Measurements from ENCODE around the gene RPRD1B.

Gene RPRD1B

DNA sequence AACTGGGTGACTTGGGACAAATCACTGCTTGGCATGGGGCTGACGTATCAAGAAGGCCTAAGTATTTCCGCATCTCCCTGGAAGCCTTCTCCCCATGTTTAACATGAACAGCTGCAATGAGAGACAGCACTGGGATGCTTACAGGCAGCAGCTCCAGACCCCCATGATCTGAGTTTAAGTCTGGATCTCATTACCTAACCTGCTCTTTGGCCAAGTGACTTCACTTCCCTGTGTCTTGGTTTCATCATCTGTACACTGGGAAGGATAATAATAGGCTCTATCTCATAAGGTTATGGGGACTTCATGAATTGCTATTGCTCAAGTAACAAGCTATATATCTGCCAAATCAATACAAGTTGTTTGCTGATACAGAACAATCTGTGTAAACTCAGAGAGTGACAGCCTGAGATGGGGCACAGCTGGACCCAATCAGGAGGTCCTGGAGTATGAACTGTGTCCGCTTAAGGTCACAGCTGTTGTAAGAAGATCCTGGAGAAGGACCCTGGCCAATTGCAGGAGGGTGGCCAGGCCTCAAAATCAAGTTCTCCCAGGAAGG, 75.5 kb downstream of the RPRD1B start:
- DNase-seq, result no peak

DNA sequence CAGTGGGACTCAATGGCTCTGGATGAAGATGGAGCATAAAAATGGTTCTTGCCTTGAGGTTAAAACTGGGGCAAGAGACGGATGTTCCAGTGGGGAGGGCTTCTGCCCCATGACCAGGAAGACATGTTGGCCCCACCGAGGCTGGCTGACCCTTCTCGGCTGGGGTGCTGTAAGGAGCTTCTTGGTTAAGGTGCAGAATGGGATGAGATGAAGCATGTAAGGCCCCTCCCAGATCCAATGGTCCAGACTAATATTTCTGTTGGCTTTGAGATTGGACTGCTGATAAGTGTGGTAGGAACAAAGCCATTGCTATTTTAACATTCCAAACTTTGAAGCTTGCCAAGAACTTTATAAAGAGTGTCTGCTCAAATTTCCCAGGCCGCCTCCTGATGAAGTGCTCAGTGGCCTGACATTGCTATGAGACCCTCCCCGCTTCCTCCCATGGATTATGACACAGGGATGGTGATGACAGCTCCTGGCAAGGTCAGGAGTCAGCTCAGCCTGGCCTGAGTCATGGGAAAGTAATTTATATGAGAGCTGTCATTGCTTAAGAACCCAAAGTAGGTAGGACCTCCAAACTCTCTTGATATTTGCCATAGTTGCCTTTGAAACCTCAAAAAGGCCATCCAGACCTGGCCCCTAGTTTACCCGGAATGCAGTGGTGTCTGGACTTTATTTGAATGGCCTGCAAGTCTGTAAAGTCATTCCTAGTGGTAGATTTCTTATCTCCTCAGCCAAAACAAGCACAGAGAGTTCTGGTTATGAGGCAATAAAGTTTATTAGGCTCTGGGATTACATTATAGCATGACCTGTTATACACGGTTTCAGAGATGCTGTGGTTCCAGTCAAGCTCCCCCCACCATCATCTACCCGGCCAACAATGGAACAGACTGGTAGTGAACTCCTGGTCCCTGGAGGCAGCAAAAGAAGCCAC, 76.3 kb downstream of the RPRD1B start:
- peak; percentile 89 for DNase-seq

DNA sequence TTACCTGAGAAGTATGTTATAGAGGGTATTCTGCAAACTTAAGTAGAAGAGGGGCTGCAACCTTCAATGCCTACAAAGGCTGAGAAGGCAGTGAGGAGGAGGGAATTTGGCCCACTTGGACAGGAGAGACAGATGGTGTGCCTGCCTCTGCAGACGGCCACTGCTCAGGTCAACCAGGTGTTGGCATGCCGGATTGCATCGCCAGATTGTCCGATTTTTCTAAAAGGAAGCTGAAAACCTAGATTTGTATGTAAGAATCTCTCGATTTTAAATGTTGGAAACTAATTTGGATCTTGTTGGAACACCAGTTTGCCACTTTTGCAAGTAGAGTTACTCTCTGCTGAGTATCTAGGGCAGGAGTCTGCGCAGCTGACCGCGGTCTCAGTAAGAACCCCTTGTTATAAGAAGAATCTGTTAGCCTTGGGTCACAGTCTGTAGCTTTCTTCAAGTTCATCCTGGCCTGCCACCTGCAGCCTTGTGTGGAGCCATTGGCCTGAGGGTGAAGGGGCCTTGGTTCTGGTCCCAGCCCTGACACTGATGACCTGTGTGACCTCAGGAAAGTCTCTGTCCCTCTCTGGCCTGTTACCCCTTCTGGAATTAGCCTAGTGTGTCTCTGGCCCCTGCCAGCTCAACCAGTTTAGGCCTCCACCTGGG, 77.1 kb downstream of the RPRD1B start:
- no peak for DNase-seq

DNA sequence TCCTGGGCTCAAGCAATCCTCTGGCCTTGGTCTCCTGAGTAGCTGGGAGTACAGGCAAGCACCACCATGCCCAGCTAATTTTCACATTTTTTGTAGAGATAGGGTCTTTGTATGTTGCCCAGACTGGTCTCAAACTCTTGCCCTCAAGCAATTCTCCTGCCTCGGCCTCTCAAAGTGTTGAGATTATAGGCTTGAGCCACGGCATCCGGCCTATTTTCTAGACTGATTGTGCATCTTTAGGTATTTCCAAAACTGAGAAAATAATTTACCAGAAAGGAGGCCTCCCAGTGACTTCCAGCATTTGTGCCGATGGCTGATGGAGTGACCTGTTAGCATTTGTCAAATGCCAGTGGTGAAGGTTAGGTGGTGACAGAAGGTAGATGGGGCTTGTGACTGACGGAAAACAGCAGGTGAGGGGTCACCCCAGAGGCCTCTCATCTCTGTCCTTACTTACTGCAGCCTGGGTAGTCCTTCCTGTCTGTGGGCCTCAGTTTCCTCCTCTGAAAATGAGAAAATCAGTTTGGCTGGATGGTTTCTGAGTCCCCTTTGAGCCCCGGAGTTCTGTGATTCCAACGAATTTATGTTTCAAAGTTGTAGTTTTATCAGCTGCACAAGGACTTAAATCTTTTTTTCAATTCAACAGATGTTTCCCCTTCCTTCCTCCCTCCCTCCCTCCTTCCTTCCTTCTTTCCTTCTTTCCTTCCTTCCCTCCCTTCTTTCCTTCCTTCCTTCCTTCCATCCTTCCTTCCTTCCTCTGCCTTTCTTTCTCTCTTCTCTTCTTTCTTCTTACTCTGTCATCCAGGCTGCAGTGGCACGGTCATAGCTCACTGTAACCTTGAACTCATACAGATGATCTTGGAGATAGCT, 78.1 kb downstream of the RPRD1B start:
- no peak for DNase-seq

DNA sequence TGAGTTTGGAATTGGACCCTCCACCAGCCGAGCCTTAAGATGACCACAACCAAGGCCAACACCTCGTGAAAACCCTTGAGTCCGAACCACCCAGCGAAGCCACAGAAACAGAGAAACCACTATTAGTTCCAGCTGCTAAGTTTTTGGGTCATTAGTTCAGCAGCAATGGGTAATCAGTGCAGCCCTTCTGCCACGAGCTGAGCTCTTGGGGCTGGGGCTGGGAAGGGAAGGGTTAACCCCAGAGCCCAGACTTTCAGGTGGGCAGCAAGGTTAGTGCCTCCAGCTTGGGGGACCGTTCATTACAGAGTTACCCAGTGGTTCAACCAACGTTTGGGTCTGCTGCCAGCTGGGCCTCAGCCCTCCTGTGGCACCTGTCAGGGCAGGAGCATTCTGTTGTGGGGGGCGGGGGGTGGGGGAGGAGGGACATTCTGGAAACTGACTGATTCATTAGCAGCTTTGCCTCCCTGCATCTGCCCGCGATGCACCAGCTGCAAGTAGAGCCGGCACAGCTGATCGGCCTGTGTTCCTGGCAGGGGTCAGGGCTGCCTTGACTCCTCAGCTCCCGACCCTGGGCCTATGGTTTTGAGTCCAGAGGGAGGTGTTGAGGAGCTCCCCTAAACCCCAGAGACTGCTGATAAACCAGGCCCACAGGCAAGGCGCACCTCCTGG, 78.8 kb downstream of the RPRD1B start:
- no peak for DNase-seq

DNA sequence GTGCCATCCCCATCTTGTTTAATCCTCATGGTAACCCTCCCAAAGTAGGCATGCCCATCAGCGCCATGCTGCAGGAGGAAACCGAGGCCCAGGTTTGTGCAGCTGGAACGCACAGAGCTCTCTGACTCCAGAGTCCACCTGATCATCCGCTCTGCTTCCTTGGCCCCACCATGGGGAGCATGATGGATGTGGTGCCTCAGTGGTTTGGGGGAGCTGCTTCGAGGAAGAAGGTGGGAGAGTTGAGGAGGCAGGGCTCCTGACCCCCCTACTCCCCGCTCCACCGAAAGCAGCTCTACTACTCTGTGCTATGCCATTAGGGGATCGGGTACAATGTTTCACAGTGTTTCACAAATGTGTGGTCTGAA, 79.4 kb downstream of the RPRD1B start:
- DNase-seq, result no peak

DNA sequence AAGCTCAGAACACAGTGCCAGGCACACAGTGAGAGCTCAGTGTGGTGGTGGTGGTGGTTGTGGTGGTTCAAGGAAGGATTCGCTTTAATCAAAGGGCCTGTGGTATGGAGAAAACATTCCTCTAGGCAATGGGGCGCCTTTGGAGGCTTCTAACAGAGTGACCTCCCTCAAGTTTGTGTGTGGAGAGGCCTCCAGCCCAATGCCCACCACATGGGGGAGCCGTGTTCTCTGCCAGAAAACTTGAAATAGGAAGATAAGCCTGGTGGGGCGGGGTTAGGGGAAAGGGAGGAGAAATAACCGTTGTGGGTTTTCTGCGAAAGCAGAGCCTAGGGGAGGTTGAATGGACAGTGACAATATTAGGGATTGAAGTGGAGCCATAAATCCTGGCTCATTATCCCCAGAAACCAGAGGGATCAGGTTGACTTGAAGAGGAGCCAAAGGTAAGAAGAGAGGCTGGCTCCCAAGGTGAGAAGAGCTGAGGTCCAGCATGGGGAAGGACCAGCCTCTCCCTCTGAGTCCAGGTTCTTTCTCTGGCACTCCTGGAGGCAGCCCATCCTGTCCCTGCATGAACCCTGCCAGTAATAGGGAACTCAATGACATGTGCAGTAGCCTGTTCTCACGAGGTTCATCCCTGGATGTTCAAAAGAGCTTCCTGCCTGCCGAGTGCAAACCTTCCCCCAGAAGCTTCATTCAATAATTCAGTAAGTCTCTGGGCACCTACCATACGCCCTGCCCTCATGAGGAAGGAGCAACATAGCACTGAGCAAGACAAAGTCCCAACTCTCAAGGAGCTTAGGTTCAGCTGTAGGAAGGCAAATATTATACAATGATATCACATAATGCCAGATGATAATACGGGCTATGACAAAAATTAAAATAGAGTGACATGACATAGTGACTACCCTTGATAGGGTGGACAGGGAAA, 80.1 kb downstream of the RPRD1B start:
- peak; percentile 54 for DNase-seq

DNA sequence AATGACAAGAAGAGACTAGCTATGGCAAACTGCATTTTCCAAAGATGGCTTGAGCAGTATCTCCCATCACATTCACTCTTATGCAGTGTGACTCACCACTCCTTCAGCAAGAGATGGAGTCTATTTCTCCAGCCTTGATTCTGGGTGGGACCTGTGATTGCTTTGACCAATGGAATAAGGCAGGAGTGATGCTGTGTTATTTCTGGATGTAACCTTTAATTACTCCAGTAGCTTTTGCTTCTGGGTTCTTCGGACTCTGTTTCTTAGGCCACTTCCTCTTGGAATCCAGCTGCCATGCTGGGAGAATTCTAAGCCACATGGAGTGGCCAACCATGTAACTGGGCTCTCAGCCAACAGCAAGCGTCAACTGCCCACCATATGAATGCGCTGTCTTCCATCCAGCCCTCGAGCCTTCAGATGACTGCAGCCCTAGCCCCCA, 80.8 kb downstream of the RPRD1B start:
- DNase-seq, result peak; percentile 88

DNA sequence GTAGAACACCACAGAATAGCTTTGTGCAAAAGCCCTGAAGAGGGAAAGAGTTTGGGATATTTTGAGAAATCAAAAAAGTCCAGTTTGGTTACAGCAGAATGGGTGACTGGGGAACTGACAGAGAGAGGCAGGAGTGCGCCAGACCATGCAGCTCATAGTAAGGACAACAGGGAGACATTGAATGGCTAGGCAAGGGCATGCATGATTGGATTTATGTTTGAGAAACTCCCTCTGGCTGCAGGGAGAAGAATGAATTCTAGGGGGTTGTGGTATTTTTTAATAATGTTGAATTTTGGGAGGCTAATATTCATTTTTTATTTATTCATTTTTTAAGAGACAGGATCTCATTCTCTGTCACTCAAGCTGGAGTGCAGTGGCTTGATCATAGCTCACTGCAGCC, 81.7 kb downstream of the RPRD1B start:
- no peak for DNase-seq

DNA sequence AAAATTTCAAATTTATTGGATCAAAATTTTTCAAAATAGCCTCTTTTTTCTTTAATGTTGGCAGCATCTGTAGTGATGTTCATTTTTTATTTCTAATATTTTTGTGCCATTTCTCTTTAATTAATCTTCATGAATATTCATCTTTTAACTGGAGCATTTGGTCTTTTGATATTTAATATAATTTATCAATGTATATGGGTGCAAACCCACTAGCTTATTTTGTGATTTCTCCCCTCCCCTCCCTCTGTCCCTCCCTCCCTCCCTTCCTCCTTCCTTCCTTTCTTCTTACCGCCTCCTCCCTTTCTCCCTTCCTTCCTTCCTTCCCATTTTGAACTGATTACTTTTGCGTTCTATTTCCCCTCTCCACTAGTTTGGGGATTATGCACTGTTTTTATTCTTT, 82.3 kb downstream of the RPRD1B start:
- DNase-seq, result no peak

DNA sequence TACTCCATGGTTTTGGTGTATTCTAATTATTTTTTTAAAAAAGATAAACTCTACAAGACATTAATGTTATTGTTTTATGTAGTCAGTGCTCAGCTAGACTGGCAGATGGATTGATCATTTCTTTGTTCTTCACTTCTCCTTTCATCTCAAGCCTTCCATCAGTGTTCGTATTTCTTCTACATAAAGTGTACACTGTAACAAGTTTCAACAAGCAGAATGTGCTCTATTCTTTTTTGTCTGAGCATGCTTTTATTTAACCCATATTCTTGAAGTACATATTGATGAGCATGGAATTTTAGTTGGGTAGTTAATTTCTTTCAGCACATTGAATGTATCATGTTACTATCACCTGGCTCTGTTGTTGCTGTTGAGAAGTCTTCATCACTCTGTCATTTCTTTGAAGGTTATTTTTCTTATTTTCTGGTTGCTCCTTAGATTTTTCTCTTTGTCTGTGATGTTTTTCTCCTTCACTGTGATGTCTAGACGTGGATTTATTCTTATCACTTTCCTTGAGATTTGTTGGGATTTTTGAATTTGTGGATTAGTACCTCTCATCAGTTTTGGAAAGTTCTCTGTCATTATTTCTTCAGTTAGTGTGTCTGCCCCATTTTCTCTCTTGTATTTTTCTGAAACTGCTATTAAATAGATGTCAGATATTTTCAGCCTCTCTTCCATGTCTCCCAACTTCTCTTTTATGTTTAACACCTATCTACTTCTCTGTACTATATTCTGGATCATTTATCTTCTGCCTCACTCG, 83.0 kb downstream of the RPRD1B start:
- DNase-seq, result no peak

DNA sequence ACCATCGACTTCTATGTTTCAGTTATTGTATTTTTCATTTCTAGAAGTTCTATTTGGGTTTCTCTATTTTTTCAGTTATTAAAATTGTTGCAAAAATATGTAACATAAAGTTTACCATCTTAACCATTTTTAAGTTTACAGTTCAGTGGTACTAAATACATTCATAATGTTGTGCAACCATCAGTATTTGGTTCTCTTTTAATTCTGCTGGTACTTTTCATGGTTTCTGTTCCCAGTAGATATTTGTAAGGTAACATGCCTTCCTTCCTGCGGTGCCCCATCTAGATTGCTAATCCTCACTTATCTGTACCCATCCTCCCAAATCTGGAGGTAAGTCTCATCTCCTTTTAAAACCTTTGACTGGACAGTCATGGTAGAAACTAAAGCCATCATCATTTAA, 83.7 kb downstream of the RPRD1B start:
- DNase-seq, result no peak

DNA sequence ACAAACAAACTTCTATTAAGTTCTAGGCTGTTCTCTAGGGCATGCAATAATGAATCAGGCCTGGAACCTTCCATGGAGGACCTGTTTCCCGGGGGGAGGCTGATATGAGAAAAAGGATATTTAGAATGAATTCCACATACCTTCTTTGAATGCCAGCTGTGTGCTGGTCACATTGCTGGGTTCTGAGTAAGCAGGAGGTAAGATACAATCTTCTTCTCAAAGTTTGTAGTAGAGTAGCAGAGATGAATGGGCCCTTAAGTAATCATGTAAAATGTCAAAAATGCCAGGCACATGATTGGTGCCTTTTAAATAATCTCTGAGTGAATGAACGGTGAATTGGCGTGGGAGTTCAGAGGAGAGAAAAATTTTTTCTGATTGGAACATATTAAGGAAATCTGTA, 84.1 kb downstream of the RPRD1B start:
- peak; percentile 96 for DNase-seq

DNA sequence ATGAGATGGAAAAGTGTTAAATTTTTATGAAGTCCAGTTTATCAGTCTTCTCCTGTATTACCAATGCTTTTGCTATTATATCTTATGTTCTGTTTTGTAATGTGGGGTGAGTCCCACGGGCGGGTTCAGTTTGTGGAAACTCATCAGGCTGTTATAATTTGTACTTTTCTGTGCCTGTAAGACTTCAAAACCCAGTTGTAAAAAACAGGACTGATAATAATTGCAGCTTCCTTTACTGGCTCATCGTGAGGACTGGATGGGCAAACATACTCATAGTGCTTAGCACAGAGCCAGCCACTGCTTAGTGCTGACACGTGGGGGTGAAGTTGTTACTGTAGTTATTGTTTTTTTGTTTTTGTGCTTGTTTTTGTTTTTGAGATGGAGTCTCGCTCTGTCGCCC, 85.9 kb downstream of the RPRD1B start:
- DNase-seq, result peak; percentile 43

DNA sequence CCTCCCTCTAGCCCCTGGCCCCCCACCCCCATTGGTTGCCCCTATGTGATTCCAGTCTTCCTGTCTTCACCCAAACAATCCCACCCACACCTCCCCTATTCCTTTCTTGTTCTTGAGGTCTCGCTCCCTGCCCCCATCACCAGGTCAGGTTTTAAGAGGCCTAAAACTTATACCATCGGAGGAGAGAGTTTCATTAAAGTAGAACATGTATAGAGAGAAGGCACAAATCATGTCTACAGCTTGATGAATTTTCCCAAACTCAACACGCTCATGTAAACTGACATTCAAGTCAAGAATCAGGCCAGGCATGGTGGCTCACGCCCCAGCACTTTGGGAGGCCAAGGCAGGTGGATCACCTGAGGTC, 87.1 kb downstream of the RPRD1B start:
- DNase-seq, result no peak

DNA sequence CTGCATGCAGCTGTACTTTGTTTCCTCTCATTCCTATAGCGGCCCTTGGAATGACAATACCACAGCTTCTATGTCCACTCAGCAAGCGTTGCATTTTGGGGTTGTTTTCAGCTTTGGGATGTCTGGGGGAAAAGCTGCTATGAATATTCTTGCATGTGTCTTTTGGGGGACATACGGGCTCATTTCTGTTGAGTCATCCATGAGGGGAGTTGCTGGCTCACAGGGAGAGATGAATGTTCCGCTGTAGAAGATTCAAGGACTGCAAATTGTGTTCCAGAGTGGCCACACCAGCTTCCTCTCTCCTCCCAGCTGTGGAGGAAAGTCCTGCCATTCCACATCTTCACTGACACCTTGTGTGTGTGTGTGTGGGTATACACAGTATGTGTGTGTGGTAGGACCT, 88.2 kb downstream of the RPRD1B start:
- no peak for DNase-seq

DNA sequence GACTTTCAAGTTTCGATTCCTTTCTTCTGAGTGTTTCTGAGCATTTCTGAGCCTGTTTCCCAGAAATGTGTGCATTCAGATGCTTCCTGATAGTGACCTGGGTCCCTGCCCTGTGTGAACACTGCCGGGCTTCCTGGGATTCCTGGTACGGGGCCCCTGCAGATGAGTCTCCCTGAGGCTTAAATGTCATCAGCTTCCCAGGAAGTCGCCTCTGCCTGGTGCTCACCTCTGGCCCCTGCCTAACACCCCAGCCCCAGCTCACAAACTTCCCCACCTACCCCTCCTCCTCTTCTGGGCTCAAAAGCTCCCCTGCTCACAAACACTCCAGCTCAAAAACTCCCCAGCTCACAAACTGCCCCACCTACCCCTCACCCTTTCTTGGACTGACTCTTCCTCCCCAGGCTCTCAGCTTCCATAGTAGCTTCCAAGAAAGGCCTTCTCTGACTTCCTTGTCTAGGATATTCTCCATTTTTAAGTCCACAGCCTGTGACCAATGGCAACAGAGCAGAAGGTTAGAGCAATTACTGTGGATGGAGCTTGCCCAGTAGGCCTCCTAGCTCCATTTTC, 89.6 kb downstream of the RPRD1B start:
- no peak for DNase-seq

DNA sequence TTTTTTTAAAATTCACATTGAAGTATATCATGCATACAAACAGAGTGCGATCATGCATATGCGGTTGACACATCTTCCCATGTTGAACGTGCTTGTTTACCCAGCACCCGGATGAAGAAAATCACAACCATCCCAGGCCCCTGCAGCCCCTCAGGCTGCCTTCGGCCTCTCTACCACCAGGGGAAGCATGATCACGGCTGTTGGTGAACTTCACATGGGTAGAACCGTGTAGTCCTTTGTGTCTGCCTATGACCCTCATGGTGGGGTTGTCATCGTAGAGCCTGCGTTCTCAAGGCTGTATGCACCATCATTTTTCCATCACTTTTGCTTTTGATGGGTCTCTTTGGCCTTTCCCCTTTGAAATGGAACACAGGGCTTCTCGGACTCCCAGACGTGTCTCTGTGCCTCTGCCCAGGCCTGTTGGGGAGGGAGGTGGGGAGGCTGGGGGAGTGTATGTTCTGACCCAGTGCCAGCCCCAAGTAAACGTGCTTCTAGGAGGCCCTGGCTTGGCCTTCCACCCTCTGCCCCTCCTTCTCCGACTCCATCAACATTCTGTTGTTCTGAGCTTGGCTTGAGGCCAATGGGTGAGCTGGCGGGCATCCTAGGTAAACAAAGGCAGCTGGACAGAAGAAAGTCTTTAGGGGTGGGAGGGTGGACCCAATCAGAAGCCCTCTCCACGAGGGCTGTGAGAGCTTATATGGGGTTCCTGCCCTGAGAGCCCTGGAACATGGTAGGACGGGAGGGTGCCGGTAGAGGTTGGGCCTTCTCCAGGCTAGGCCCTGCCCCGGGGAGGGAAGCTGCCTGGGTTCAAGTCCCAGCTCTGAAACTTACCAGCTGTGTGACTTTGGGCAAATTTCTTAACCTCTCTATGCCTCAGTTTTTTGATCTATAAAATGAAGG, 91.9 kb downstream of the RPRD1B start:
- no peak for DNase-seq
